ENCODE results near the gene OTUD6A. TPM values are rescaled to one million over a fixed set of nuclear protein-coding genes. Genes with fewer than 3 reads are reported as not detected.

OTUD6A gene
- not detected in 2 replicates for total RNA-seq

GRCh38 chrX:70062076-70062475 lies at the start of gene OTUD6A:
TSS of gene OTUD6A (plus strand) at chrX:70062457. CDS start at chrX:70062525, 68 bp downstream.

DNA sequence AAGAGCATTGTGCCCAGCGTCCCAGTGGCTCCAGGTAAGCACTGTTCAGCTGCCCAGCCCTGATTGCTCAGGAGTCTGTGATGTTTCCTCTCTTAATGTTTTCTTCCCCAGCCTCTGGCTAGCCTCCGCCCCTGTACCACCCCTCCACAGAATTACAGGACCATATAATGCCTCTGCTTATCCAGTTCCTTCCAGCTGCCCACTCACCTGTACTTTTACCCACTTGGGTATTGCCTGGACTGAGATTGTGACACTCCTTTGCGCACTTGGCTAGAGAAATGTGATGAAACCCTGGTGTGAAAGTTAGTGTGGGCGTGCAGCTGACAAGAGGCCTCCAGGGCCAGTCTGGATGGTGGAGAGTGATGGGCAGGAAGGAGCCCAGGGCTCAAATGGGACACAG lies 12.3 kb upstream of the OTUD6A start, which contains the start of gene AWAT2:
TSS of gene AWAT2 (minus strand) at position 14 of the 400 bp plus-strand sequence. CDS start at position 8, 6 bp downstream.

Small RNA genes lying within 50 kb of the gene (small RNA-seq; reads per million reads assigned to genes)
- gene MIR676, result not detected

Other genes starting within 250 kb of the OTUD6A start
- not detected in 2 replicates for gene AWAT2, start 12.5 kb upstream of the OTUD6A start, total RNA-seq
- 59.4 and 167 TPM in 2 replicates for gene IGBP1, start 71.0 kb downstream of the OTUD6A start, total RNA-seq
- not detected in 2 replicates for gene DGAT2L6, start 115.0 kb downstream of the OTUD6A start, total RNA-seq
- not detected in 2 replicates for gene AWAT1, start 172.2 kb downstream of the OTUD6A start, total RNA-seq
- under 0.01 and 0.43 TPM in 2 replicates for gene P2RY4, start 197.7 kb downstream of the OTUD6A start, total RNA-seq
- gene ARR3, start 205.9 kb downstream of the OTUD6A start, total RNA-seq, result not detected in 2 replicates
- gene RAB41, start 219.7 kb downstream of the OTUD6A start, total RNA-seq, result not detected in 2 replicates
- 47.9 and 66.2 TPM in 2 replicates for gene PDZD11, start 227.5 kb downstream of the OTUD6A start, total RNA-seq
- 2.7 and 4.1 TPM in 2 replicates for gene KIF4A, start 227.6 kb downstream of the OTUD6A start, total RNA-seq

All from placental epithelial cell (primary cell).